ENCODE measurements around the gene LSM10.

The LSM10 gene

DNA sequence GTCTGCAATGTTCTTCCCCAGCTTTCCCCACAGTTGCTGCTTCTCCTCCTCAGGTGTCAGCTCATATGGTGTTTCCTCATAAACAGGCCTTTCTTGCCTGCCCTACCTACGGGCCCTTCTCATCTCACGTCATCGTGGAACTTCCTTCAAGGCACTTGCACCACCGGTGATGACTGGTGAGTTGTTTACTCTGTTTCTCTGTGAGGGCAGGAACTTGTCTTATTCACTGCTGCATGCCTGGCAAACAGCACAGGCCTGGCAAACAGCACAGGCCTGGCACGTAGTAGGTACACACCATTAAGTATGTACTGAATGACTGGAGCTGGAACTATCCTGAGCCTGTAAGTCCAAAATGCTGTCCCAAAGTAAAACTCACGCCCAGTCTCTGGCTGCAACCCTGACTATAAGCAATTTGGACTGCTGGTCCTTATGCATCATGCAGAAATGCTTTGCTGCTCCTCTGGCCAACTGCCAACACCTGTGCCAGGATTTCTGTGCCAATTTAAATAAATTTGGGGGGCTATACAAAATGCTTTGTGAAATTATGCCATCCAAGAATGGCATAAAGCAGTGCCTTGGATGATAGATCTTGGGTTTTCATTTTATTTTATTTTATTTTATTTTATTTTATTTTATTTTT is 37.7 kb downstream of the LSM10 start:
- no peaks in the 10 kb centered on the region for H3K27me3 ChIP-seq (replicated peaks; ENCODE audit: control insufficient read depth, insufficient read depth, low read length)
- no peak overlapping the region for H3K9ac ChIP-seq (ENCODE audit: low read length)
- no peak for DNase-seq (ENCODE audit: low read depth)
- no peak overlapping the region for H3K4me3 ChIP-seq (ENCODE audit: low read length)
- H3K36me3 ChIP-seq (ENCODE audit: control insufficient read depth, insufficient read depth, low read length, severe bottlenecking), result peaks cover 53% of the 10 kb centered on the region
- peaks cover 6% of the 10 kb centered on the region for H3K4me1 ChIP-seq (ENCODE audit: control insufficient read depth, insufficient read depth, low read length)
- no peaks in the 10 kb centered on the region for H3K9me3 ChIP-seq (ENCODE audit: control insufficient read depth, low read length)

GRCh38 chr1:36359383-36359782 is 38.3 kb downstream of the LSM10 start:
- peaks cover 5% of the 10 kb centered on the region for H3K4me1 ChIP-seq (ENCODE audit: control insufficient read depth, insufficient read depth, low read length)
- no peaks in the 10 kb centered on the region for H3K27me3 ChIP-seq (replicated peaks; ENCODE audit: control insufficient read depth, insufficient read depth, low read length)
- H3K4me3 ChIP-seq (ENCODE audit: low read length), result no peak overlapping the region
- DNase-seq (ENCODE audit: low read depth), result no peak
- H3K9me3 ChIP-seq (ENCODE audit: control insufficient read depth, low read length), result no peaks in the 10 kb centered on the region
- H3K9ac ChIP-seq (ENCODE audit: low read length), result no peak overlapping the region
- peaks cover 59% of the 10 kb centered on the region for H3K36me3 ChIP-seq (ENCODE audit: control insufficient read depth, insufficient read depth, low read length, severe bottlenecking)

DNA sequence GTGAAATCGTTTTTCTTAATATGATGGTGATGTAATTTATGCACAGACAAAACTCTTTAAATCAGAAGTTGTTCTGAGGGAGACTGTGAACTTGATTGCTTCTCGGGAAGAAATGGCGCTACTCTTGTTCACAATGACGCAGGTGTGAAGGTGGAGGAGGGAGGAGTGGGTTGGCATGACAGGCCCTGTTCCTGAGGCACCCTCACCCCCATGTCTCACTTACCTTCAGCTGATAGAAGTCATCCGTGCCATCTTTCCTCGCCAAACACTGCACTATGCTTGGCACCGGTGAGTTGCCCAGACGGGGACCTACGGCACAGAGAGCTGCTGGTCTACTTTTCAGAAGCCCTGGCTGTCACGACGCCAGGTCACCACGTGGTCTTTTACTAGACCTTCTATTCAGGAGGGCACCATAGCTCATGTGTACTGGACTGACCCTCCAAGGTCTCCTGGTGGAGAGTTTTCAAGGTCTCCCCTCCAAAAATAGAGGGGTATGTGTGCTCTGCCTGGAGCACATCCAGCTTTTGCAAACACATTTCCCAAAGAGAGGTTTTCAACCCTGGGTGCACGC is 39.1 kb downstream of the LSM10 start:
- Histone ChIP-seq H3K27me3 (replicated peaks; ENCODE audit: control insufficient read depth, insufficient read depth, low read length) (no peaks in the 10 kb centered on the region), H3K9me3 (ENCODE audit: control insufficient read depth, low read length) (no peaks in the 10 kb centered on the region), H3K36me3 (ENCODE audit: control insufficient read depth, insufficient read depth, low read length, severe bottlenecking) (peaks cover 67% of the 10 kb centered on the region), H3K9ac (ENCODE audit: low read length) (no peak overlapping the region), H3K4me3 (ENCODE audit: low read length) (no peak overlapping the region), H3K4me1 (ENCODE audit: control insufficient read depth, insufficient read depth, low read length) (peaks cover 5% of the 10 kb centered on the region)
- DNase-seq (ENCODE audit: low read depth), result no peak

- no peaks in the 10 kb centered on the region for H3K9me3 ChIP-seq (ENCODE audit: control insufficient read depth, low read length)
- DNase-seq (ENCODE audit: low read depth), result no peak
- H3K27me3 ChIP-seq (replicated peaks; ENCODE audit: control insufficient read depth, insufficient read depth, low read length), result no peaks in the 10 kb centered on the region
- H3K4me1 ChIP-seq (ENCODE audit: control insufficient read depth, insufficient read depth, low read length), result peaks cover 31% of the 10 kb centered on the region
- H3K36me3 ChIP-seq (ENCODE audit: control insufficient read depth, insufficient read depth, low read length, severe bottlenecking), result peaks cover 53% of the 10 kb centered on the region
- H3K9ac ChIP-seq (ENCODE audit: low read length), result no peak overlapping the region
- H3K4me3 ChIP-seq (ENCODE audit: low read length), result no peak overlapping the region
Measured at GRCh38 chr1:36355811-36356210, 41.9 kb downstream of the LSM10 start.

- Histone ChIP-seq H3K4me1 (ENCODE audit: control insufficient read depth, insufficient read depth, low read length) (peaks cover 39% of the 10 kb centered on the region), H3K9ac (ENCODE audit: low read length) (no peak overlapping the region), H3K36me3 (ENCODE audit: control insufficient read depth, insufficient read depth, low read length, severe bottlenecking) (peaks cover 51% of the 10 kb centered on the region), H3K27me3 (replicated peaks; ENCODE audit: control insufficient read depth, insufficient read depth, low read length) (no peaks in the 10 kb centered on the region), H3K9me3 (ENCODE audit: control insufficient read depth, low read length) (no peaks in the 10 kb centered on the region), H3K4me3 (ENCODE audit: low read length) (no peak overlapping the region)
- no peak for DNase-seq (ENCODE audit: low read depth)
Measured at GRCh38 chr1:36354486-36354885, 43.2 kb downstream of the LSM10 start.

DNA sequence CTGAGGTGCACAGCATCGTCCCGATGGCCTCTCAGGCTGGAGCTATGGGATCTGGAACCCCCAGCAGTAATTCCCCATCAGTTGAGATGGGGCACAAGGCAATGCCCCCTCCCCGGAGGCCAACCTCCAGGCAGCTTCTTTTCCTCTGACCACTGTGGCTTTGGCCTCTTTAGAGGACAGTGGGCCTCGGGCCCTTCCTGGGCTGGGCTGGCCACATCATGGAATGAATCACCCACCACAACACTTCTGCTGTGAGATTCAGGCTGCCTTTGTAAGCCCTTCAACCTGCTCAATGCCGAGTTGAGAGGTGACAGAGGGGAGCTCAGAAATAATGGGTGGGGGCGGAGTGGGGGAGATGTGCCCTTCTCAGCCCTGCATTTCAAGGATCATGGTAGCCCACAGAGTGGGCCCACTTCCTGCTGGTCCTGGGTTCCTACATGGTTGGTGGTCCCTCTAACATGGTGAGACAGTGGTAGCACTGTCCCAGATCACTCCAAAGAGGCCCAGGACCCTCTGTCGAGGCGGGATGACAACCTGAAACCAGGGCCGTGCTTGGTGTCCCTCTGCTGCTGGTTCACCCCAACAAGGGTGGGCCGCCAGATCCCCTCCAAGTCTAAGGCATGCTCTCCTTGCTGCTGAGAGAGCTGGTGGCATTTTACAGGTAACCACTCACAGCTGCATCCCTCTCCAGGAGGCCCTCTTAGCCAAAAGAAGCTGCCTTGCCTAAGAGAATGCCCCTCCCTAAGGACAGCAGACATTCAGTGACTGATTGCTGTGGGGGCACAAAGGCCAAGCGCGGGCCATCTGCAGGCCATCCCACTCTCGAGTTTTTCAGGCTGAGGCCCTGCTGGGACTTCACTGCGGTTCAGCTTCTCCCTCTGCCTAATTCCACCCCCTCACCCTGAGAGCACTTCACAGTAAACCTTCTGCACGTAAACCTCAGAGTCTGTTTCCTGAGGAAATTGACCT is 44.5 kb downstream of the LSM10 start:
- no peaks in the 10 kb centered on the region for H3K9me3 ChIP-seq (ENCODE audit: control insufficient read depth, low read length)
- no peaks in the 10 kb centered on the region for H3K27me3 ChIP-seq (replicated peaks; ENCODE audit: control insufficient read depth, insufficient read depth, low read length)
- no peak overlapping the region for H3K9ac ChIP-seq (ENCODE audit: low read length)
- no peak overlapping the region for H3K4me3 ChIP-seq (ENCODE audit: low read length)
- peaks cover 44% of the 10 kb centered on the region for H3K4me1 ChIP-seq (ENCODE audit: control insufficient read depth, insufficient read depth, low read length)
- H3K36me3 ChIP-seq (ENCODE audit: control insufficient read depth, insufficient read depth, low read length, severe bottlenecking), result peaks cover 51% of the 10 kb centered on the region
- peak; percentile 54 for DNase-seq (ENCODE audit: low read depth)

GRCh38 chr1:36352125-36352909 is 45.4 kb downstream of the LSM10 start:
- Histone ChIP-seq H3K9ac (ENCODE audit: low read length) (peak overlapping the region; percentile 75), H3K9me3 (ENCODE audit: control insufficient read depth, low read length) (no peaks in the 10 kb centered on the region), H3K4me3 (ENCODE audit: low read length) (no peak overlapping the region), H3K36me3 (ENCODE audit: control insufficient read depth, insufficient read depth, low read length, severe bottlenecking) (peaks cover 50% of the 10 kb centered on the region), H3K27me3 (replicated peaks; ENCODE audit: control insufficient read depth, insufficient read depth, low read length) (no peaks in the 10 kb centered on the region), H3K4me1 (ENCODE audit: control insufficient read depth, insufficient read depth, low read length) (peaks cover 44% of the 10 kb centered on the region)
- no peak for DNase-seq (ENCODE audit: low read depth)

GRCh38 chr1:36351227-36351977 is 46.3 kb downstream of the LSM10 start:
- Histone ChIP-seq H3K4me1 (ENCODE audit: control insufficient read depth, insufficient read depth, low read length) (peaks cover 44% of the 10 kb centered on the region), H3K4me3 (ENCODE audit: low read length) (peak overlapping the region; percentile 48), H3K27me3 (replicated peaks; ENCODE audit: control insufficient read depth, insufficient read depth, low read length) (no peaks in the 10 kb centered on the region), H3K36me3 (ENCODE audit: control insufficient read depth, insufficient read depth, low read length, severe bottlenecking) (peaks cover 53% of the 10 kb centered on the region), H3K9me3 (ENCODE audit: control insufficient read depth, low read length) (no peaks in the 10 kb centered on the region), H3K9ac (ENCODE audit: low read length) (peak overlapping the region; percentile 75)
- peak; percentile 85 for DNase-seq (ENCODE audit: low read depth)

DNA sequence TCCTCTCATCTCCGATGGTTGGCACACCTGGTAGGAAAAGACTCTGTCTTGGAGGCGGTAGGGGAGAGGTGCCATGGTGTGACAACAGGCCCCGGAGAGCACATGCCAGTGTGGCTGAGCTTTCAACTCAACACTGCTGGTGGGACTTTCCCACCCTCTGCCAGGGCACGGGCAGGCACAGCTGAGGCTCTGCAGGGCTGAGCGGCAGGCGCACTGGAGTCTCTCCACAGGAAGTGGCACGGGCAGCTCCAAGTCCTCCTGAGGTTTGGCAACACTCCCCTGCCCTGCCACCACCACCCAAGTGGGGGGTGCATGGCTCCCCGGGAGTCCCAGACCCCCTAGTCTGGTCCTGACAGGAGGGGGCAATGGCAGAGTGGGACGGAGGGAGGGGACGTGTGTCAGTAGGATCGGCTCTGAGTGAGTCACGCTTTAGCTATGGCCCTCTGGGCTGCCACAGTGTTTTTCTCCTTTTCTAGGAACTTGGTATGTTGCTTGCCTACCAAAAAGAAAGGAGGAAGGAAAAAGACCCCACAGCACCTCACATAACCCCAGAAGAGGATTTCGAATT is 47.0 kb downstream of the LSM10 start:
- Histone ChIP-seq H3K36me3 (ENCODE audit: control insufficient read depth, insufficient read depth, low read length, severe bottlenecking) (peaks cover 56% of the 10 kb centered on the region), H3K9ac (ENCODE audit: low read length) (peak overlapping the region; percentile 75), H3K27me3 (replicated peaks; ENCODE audit: control insufficient read depth, insufficient read depth, low read length) (no peaks in the 10 kb centered on the region), H3K4me1 (ENCODE audit: control insufficient read depth, insufficient read depth, low read length) (peaks cover 44% of the 10 kb centered on the region), H3K4me3 (ENCODE audit: low read length) (peak overlapping the region; percentile 48), H3K9me3 (ENCODE audit: control insufficient read depth, low read length) (no peaks in the 10 kb centered on the region)
- peak; percentile 89 for DNase-seq (ENCODE audit: low read depth)

DNA sequence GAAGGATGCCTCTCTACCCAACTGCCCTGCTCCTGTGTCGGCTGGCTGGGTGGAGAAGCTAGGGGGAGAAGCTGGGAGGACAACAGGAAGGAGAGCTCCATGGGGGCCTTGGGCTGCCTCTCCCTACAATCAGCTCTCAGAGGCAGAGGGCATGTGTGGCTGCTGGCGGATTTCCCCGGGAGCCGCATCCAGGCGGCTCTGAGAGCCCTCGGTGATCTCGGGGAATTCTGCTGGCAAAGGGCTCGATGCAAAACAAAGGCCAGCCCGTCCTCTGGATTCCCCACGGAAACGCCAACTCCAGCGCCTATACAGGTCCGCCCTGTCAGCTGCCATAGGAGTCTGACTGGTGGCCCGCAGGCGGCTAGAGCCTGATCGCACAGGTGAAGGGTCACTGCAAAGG is 47.9 kb downstream of the LSM10 start:
- H3K4me3 ChIP-seq (ENCODE audit: low read length), result no peak overlapping the region
- no peak for DNase-seq (ENCODE audit: low read depth)
- peak overlapping the region; percentile 75 for H3K9ac ChIP-seq (ENCODE audit: low read length)
- H3K36me3 ChIP-seq (ENCODE audit: control insufficient read depth, insufficient read depth, low read length, severe bottlenecking), result peaks cover 55% of the 10 kb centered on the region
- no peaks in the 10 kb centered on the region for H3K9me3 ChIP-seq (ENCODE audit: control insufficient read depth, low read length)
- no peaks in the 10 kb centered on the region for H3K27me3 ChIP-seq (replicated peaks; ENCODE audit: control insufficient read depth, insufficient read depth, low read length)
- peaks cover 44% of the 10 kb centered on the region for H3K4me1 ChIP-seq (ENCODE audit: control insufficient read depth, insufficient read depth, low read length)

Measured in adipocyte (in vitro differentiated cells).